ENCODE measurements around the gene GTPBP3. TPM values are rescaled to one million over a fixed set of nuclear protein-coding genes. Genes with fewer than 3 reads are reported as not detected.

The GTPBP3 gene
- total and polyA plus RNA-seq, 2 experiments from 2014 or later: 25.4 to 67.8 TPM

GRCh38 chr19:17332360-17332676 is 5.0 kb upstream of the GTPBP3 start (continued):
- no peak for TF ChIP-seq EZH2 (IDR thresholded peaks at IDR 0.05; ENCODE audit: low read depth, unreplicated experiment)
- no peak for TF ChIP-seq JUNB (IDR thresholded peaks at IDR 0.05; ENCODE audit: unreplicated experiment)
- no peak for TF ChIP-seq STAT1 (IDR thresholded peaks at IDR 0.05; ENCODE audit: unreplicated experiment)

GRCh38 chr19:17332677-17333581 is 4.4 kb upstream of the GTPBP3 start:
- peak; percentile 6 for ATAC-seq
- Histone ChIP-seq H3K9me2 (ENCODE audit: insufficient read depth) (no peaks in the 10 kb centered on the region), H3K27ac (ENCODE audit: low read depth) (no peak overlapping the region), H2AFZ (no peak overlapping the region), H3K79me2 (replicated peaks; ENCODE audit: insufficient read depth) (no peaks in the 10 kb centered on the region), H3K4me2 (0 out of 2 replicates have a peak overlapping the region, but pooled peaks have one; percentile 20), H3K27me3 (ENCODE audit: insufficient read depth) (peaks cover 9% of the 10 kb centered on the region; the same call in 1 of the 2 replicates), H4K20me1 (replicated peaks; ENCODE audit: insufficient read depth) (no peaks in the 10 kb centered on the region), H3K36me3 (ENCODE audit: insufficient read depth) (no peaks in the 10 kb centered on the region), H3F3A (replicated peaks; ENCODE audit: low read depth) (peaks cover 14% of the 10 kb centered on the region), H3K4me1 (ENCODE audit: insufficient read depth) (no peaks in the 10 kb centered on the region; the same call in 1 of the 2 replicates), H3K4me3 (peak overlapping the region; percentile 12; the same call in 1 of the 2 replicates)
- no peak overlapping the region for H3K27ac Mint-ChIP-seq
- H3K9me3 Mint-ChIP-seq: peaks cover 5% of the 10 kb centered on the region; the same call in 2 of the 3 replicates
- no peak for TF ChIP-seq ZNF114 (CRISPR knock-in tag; IDR thresholded peaks at IDR 0.05)
- TF ChIP-seq CREB1 (CRISPR knock-in tag; IDR thresholded peaks at IDR 0.05; ENCODE audit: low read depth): no peak
- TF ChIP-seq EZH2phosphoT487 (IDR thresholded peaks at IDR 0.05; ENCODE audit: unreplicated experiment): no peak
- TF ChIP-seq POLR2AphosphoS5 (IDR thresholded peaks at IDR 0.05; ENCODE audit: low read depth): peak; percentile 46
- TF ChIP-seq EZH2 (IDR thresholded peaks at IDR 0.05; ENCODE audit: low read depth, unreplicated experiment): no peak
- TF ChIP-seq CTCF (conservative IDR thresholded peaks at IDR 0.05; ENCODE audit: low read depth in 2 of 2): no peak
- no peak for TF ChIP-seq ZNF462 (CRISPR knock-in tag; IDR thresholded peaks at IDR 0.05)
- peak overlapping the region; percentile 51 for H3K4me3 Mint-ChIP-seq
- peak; percentile 94 for DNase-seq (ENCODE audit: low spot score)
- H3K36me3 Mint-ChIP-seq (ENCODE audit: low read depth): peaks cover 18% of the 10 kb centered on the region
- peaks cover 19% of the 10 kb centered on the region for H3K27me3 Mint-ChIP-seq (ENCODE audit: insufficient read depth, low read depth, poor library complexity)
- peaks cover 20% of the 10 kb centered on the region for H3K4me1 Mint-ChIP-seq
